GM12878 (cell line): ENCODE results near the gene GZMM. TPM values are rescaled to one million over a fixed set of nuclear protein-coding genes. Genes with fewer than 3 reads are reported as not detected.

ENCODE experiments used
- ATAC-seq: fragments of 200-7000 bp; cut with Tn5 transposase; 3 replicates; pipeline ENCODE4 v1.9.1; 2020; ENCODE audit warnings: mild to moderate bottlenecking, moderate library complexity
- BruUV-seq: library from RNA; stranded (reverse); fragments of 400-500 nt; replicated peaks from 2 replicates; lab custom pipeline; 2021; lab: Mats Ljungman, UMichigan
- CTCF ChIA-PET: fragments of 300-600 bp; sonication (Branson Sonifier 250); formaldehyde crosslinking; extraction: SDS; loops from one replicate; lab custom pipeline; 2021; ENCODE audit warnings: inconsistent platforms; lab: Yijun Ruan, JAX
- POLR2A ChIA-PET: fragments of 350-600 bp; formaldehyde crosslinking; extraction: SDS; loops from one replicate; lab custom pipeline; 2021; ENCODE audit warnings: inconsistent platforms; lab: Charles Lee
- RAD21 ChIA-PET: fragments of 300-600 bp; sonication (Branson Sonifier 250); formaldehyde crosslinking; loops from one replicate; lab custom pipeline; 2023; ENCODE audit warnings: antibody characterized with exemption; ENCODE audit not compliant: unreplicated experiment; lab: Charles Lee
- SMC1A ChIA-PET: fragments of 300-600 bp; sonication (Branson Sonifier 250); formaldehyde crosslinking; loops from one replicate; lab custom pipeline; 2023; ENCODE audit not compliant: unreplicated experiment, uncharacterized antibody; lab: Charles Lee
- DNase-seq: peaks from one replicate; pipeline ENCODE4 v3.0.0-alpha.2; 2011; ENCODE audit warnings: low read depth, low spot score
- FAIRE-seq: peaks from 3 replicates; lab custom pipeline; 2011; peaks lifted over from hg19 to GRCh38; lab: Jason Lieb, UNC
- H2AFZ ChIP-seq: 2 replicates; pipeline ENCODE4 v1.6.0; 2011; ENCODE audit warnings: low read depth, low read length, control low read depth; ENCODE audit not compliant: control insufficient read depth
- H3K27ac ChIP-seq: 2 replicates; pipeline ENCODE4 v1.5.1; 2011; ENCODE audit warnings: control low read depth; ENCODE audit not compliant: control insufficient read depth, insufficient read depth
- H3K27me3 ChIP-seq, 2 experiments: replicated peaks in 1 of 2; 2 replicates each; pipeline versions ENCODE4 v1.6.0 to v1.6.1; 2011; ENCODE audit warnings: low read length in 1 of 2; ENCODE audit not compliant: control insufficient read depth in 2 of 2, insufficient read depth in 2 of 2
- H3K36me3 ChIP-seq, 2 experiments: 2 replicates each; pipeline ENCODE4 v1.5.1; 2011; ENCODE audit warnings: low read length in 1 of 2; ENCODE audit not compliant: control insufficient read depth in 2 of 2, insufficient read depth in 2 of 2
- H3K4me1 ChIP-seq: 2 replicates; pipeline ENCODE4 v1.6.1; 2011; ENCODE audit warnings: mild to moderate bottlenecking, low read length, moderate library complexity, mixed read lengths; ENCODE audit not compliant: control insufficient read depth, insufficient read depth
- H3K4me2 ChIP-seq: 2 replicates; pipeline ENCODE4 v1.6.0; 2011; ENCODE audit warnings: control low read depth; ENCODE audit not compliant: control insufficient read depth, insufficient read depth
- H3K4me3 ChIP-seq: fragments of 200-600 bp; sonication (generic); 2 replicates; pipeline ENCODE4 v1.5.1; 2016
- H3K79me2 ChIP-seq: 2 replicates; pipeline ENCODE4 v1.6.0; 2011; ENCODE audit warnings: low read length; ENCODE audit not compliant: control insufficient read depth, insufficient read depth
- H3K9ac ChIP-seq: 2 replicates; pipeline ENCODE4 v1.8.0; 2011; ENCODE audit warnings: low read length, control low read depth, mixed read lengths; ENCODE audit not compliant: control insufficient read depth, insufficient read depth
- H3K9me3 ChIP-seq: replicated peaks from 3 replicates; pipeline ENCODE4 v1.5.1; 2011; ENCODE audit warnings: mild to moderate bottlenecking, low read length; ENCODE audit not compliant: control insufficient read depth, insufficient read depth
- H4K20me1 ChIP-seq: 2 replicates; pipeline ENCODE4 v1.6.0; 2011; ENCODE audit not compliant: control insufficient read depth, insufficient read depth
- ATF7 ChIP-seq: fragments of 450-650 bp; IDR thresholded peaks from 2 replicates; pipeline ENCODE4 v1.6.1; 2016; ENCODE audit warnings: low read depth, mild to moderate bottlenecking
- BHLHE40 ChIP-seq, 2 experiments: fragments of 450-650 bp in 1 of 2; IDR thresholded peaks; 2 replicates each; pipeline ENCODE4 v1.6.1; 2011 to 2017; ENCODE audit warnings: low read depth in 2 of 2, borderline replicate concordance in 1 of 2, improper control_type of control experiment in 1 of 2, low read length in 1 of 2, mild to moderate bottlenecking in 1 of 2
- CEBPB ChIP-seq, 2 experiments: fragments of 150-350 bp in 1 of 2; IDR thresholded peaks; 2 replicates each; pipeline ENCODE4 v1.6.1; 2012 to 2014; ENCODE audit warnings: low read depth in 2 of 2, low read length in 2 of 2, borderline replicate concordance in 1 of 2, inconsistent platforms in 1 of 2
- CREM ChIP-seq: IDR thresholded peaks from 2 replicates; pipeline ENCODE4 v1.6.1; 2014; ENCODE audit warnings: antibody characterized with exemption, low read depth
- EED ChIP-seq: sonication (generic); IDR thresholded peaks from 2 replicates; pipeline ENCODE4 v1.6.1; 2016; ENCODE audit warnings: antibody characterized with exemption, low read depth
- ESRRA ChIP-seq: IDR thresholded peaks from 2 replicates; pipeline ENCODE4 v1.6.1; 2012; ENCODE audit warnings: mild to moderate bottlenecking, low read length, improper control_type of control experiment
- HDGF ChIP-seq: fragments of 450-650 bp; IDR thresholded peaks from 2 replicates; pipeline ENCODE4 v1.6.1; 2016; ENCODE audit warnings: antibody characterized with exemption
- IKZF2 ChIP-seq, 2 experiments: fragments of 450-650 bp; IDR thresholded peaks; 2 replicates each; pipeline ENCODE4 v1.6.1; 2017; ENCODE audit warnings: mild to moderate bottlenecking in 2 of 2, moderate library complexity in 2 of 2
- KLF5 ChIP-seq: fragments of 450-650 bp; IDR thresholded peaks from 2 replicates; pipeline ENCODE4 v1.6.1; 2014; ENCODE audit warnings: mild to moderate bottlenecking; ENCODE audit not compliant: partially characterized antibody
- NFYB ChIP-seq: IDR thresholded peaks from 2 replicates; pipeline ENCODE4 v1.6.1; 2011; ENCODE audit warnings: low read depth, mild to moderate bottlenecking, low read length, improper control_type of control experiment, moderate library complexity; ENCODE audit not compliant: insufficient read depth
- POU2F2 ChIP-seq: IDR thresholded peaks from 3 replicates; pipeline ENCODE4 v1.6.1; 2011; ENCODE audit warnings: low read depth, mild to moderate bottlenecking, low read length, borderline replicate concordance
- SIX5 ChIP-seq: IDR thresholded peaks from 2 replicates; pipeline ENCODE4 v1.6.1; 2011; ENCODE audit warnings: mild to moderate bottlenecking, low read depth, low read length, moderate library complexity; ENCODE audit not compliant: severe bottlenecking
- YY1 ChIP-seq: IDR thresholded peaks from 2 replicates; pipeline ENCODE4 v1.6.1; 2011; ENCODE audit warnings: low read depth, mild to moderate bottlenecking, low read length
- ZNF622 ChIP-seq: fragments of 450-650 bp; IDR thresholded peaks from 2 replicates; pipeline ENCODE4 v1.6.1; 2017; ENCODE audit warnings: mild to moderate bottlenecking, inconsistent platforms
- ZSCAN29 ChIP-seq: fragments of 450-650 bp; IDR thresholded peaks from 2 replicates; pipeline ENCODE4 v1.6.1; 2017; ENCODE audit warnings: mild to moderate bottlenecking, moderate library complexity
- WGBS: methylation state at CpG from one replicate; pipeline ENCODE4 v1.1.6; 2016; ENCODE audit warnings: low lambda C conversion rate; ENCODE audit not compliant: insufficient replicate concordance, insufficient coverage; ENCODE audit errors: missing lambda C conversion rate; 5-methylcytosine and 5-hydroxymethylcytosine counted together
- in situ Hi-C: fragments of 300-500 bp; cut with MboI; formaldehyde crosslinking; loops from 9 replicates; pipeline ENCODE4 v1.14.3; 2018; ENCODE audit warnings: mixed read lengths
- intact Hi-C: fragments of 100-400 bp; cut with micrococcal nuclease; formaldehyde crosslinking; loops from one replicate; pipeline ENCODE4 v1.14.2; 2022; ENCODE audit not compliant: unreplicated experiment
- polyA plus RNA-seq, 11 experiments: library from polyadenylated mRNA; depleted of rRNA in 4 of 11; unstranded in 6 of 11; stranded (reverse) in 5 of 11; fragments of >200 nt; fragmentation: Nextera tagmentation in 4 of 11; fragmentation: Illumina TruSeq in 1 of 11; extraction: Ambion mirVana in 4 of 11; extraction: Trizol in 1 of 11; gene quantifications; 1 replicate in 1 of 11; 2 replicates in 10 of 11; pipeline versions ENCODE4 v1.2.1 to v1.2.3, GENCODE V29; 2011 to 2016; ENCODE audit warnings: inconsistent platforms in 2 of 11, missing spikeins in 2 of 11, low read depth in 1 of 11
- total RNA-seq, 4 experiments: library from RNA; depleted of rRNA in 3 of 4; stranded (reverse); fragments of >200 nt in 3 of 4; fragmentation: Illumina TruSeq in 1 of 4; extraction: Trizol in 1 of 4; gene quantifications; 2 replicates each; pipeline versions ENCODE4 v1.2.1 to v1.2.3, GENCODE V29; 2013 to 2021
- TF ChIP-seq, protein P1 (sequence below): fragments of 450-650 bp; IDR thresholded peaks from 2 replicates; pipeline ENCODE4 v1.6.1; 2016; ENCODE audit warnings: mild to moderate bottlenecking, moderate library complexity, borderline replicate concordance
- TF ChIP-seq, protein P2 (sequence below): fragments of 450-650 bp; conservative IDR thresholded peaks from 2 replicates; pipeline ENCODE4 v1.6.1; 2017; ENCODE audit warnings: mild to moderate bottlenecking, moderate library complexity

Gene GZMM
- total and polyA plus RNA-seq, 10 of the 15 experiments (the other 5 are each of a cell fraction or from before 2014, with no cell fraction given) = 0.09 to 0.48 (median 0.23) TPM; not detected in 7

DNA sequence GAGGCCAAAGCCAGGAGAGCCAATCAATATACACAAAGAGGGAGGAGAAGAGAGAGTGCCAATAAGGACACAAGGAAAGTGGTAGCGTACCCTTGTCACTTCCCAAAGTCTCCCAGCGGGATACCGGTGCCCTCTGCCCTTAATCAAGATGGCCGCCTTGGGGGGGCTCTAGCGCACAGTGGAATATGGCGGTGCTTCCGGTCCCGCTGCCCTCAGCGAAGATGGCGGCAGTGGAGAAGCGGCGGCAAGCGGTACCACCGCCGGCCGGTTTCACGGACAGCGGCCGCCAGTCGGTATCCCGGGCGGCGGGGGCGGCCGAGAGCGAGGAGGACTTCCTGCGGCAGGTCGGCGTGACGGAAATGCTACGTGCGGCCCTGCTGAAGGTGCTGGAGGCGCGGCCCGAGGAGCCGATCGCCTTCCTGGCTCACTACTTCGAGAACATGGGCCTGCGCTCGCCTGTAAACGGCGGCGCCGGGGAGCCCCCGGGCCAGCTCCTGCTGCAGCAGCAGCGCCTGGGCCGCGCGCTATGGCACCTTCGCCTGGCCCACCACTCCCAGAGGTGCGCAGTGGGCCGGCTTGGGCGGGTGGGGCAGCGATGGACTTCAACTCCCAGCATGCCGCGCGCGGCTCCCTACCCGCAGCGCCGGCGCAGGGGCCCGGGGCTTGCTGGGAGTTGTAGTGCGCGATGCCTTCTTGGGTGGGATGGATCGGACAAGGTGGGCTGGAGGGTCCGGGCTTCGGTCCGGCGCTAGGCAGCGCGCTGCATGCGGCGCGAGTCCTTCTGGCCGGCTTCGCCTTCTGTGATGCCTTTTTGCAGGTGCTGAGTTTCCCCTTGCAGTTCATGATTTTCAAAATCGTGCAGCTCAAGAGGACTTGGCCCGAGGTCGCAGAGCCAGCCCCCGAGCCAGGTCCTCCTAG lies 36.3 kb upstream of the GZMM start, which contains the start of gene TPGS1:
Gene TPGS1 (plus strand): TSS at position 212 of the 918 bp plus-strand sequence. CDS start 10 bp downstream, at position 222.
- no TSS peak for BruUV-seq
- peak within 1 kb of the TSS; percentile 99 for H3K27ac ChIP-seq
- peak within 1 kb of the TSS; percentile 89 for H3K9ac ChIP-seq
- peak within 1 kb of the TSS; percentile 89 for H3K4me3 ChIP-seq
- no peak for DNase-seq
- FAIRE-seq = no peak
- no peaks in the 10 kb centered on the region for H3K36me3 ChIP-seq
- ChIA-PET CTCF (interaction anchor here (0.8 to 2.9 kb wide), 13 partner anchors 13 to 386 kb away, joined by 3 to 21 read pairs (median 5); partner anchors contain the start of genes CDC34, MED16 and RNU6-9), POLR2A (interaction anchor here (1.4 to 2.6 kb wide), 2 partner anchors 19 to 24 kb away, joined by 7 to 14 read pairs; partner anchors contain the start of gene CDC34), RAD21 (interaction anchor here (0.9 to 1.7 kb wide), 5 partner anchors 17 to 261 kb away, joined by 4 to 8 read pairs (median 5); partner anchors contain the start of gene CDC34), SMC1A (interaction anchor here (0.6 to 1.5 kb wide), 4 partner anchors 17 to 126 kb away, joined by 3 to 6 read pairs (median 4); partner anchors contain the start of gene POLRMT)
- intact Hi-C loops = no loop called here
- in situ Hi-C loops = no loop called here
- no peaks in the 10 kb centered on the region; the same call in 2 of the 3 replicates for H3K9me3 ChIP-seq
- H3K79me2 ChIP-seq = peaks cover 6% of the 10 kb centered on the region
- H4K20me1 ChIP-seq = no peaks in the 10 kb centered on the region
- no peaks in the 10 kb centered on the region for H3K27me3 ChIP-seq
- peak within 1 kb of the TSS; percentile 99 for H2AFZ ChIP-seq
- peak within 1 kb of the TSS; percentile 96 for H3K4me2 ChIP-seq
- 2% methylated on average over 71 of the region's 81 CpGs for WGBS
- peak; percentile 81 for ATAC-seq
- peaks cover 17% of the 10 kb centered on the region for H3K4me1 ChIP-seq
- TF ChIP-seq ZSCAN29 (no peak), CREM (peak; percentile 85), ESRRA (no peak; the same call in 1 of the 2 replicates), IKZF2 (IDR thresholded peaks at IDR 0.05) (peak in 1 of 2 experiments; percentile 72; a peak in 2 of 4 replicates), SIX5 (peak; percentile 97), KLF5 (peak; percentile 12), CEBPB (IDR thresholded peaks at IDR 0.05; ENCODE audit: borderline replicate concordance in 1 of 2, low read depth in 2 of 2, low read length in 2 of 2) (no peak), EED (0 out of 2 replicates have a peak, but pooled peaks have one; percentile 21), ZNF622 (no peak), YY1 (peak; percentile 100), NFYB (no peak), HDGF (peak; percentile 31; the same call in 1 of the 2 replicates), ATF7 (no peak), POU2F2 (0 out of 3 replicates have a peak, but pooled peaks have one; percentile 3), BHLHE40 (IDR thresholded peaks at IDR 0.05; ENCODE audit: borderline replicate concordance in 1 of 2, low read depth in 2 of 2, low read length in 1 of 2) (peak in 1 of 2 experiments; percentile 30; a peak in 1 of 4 replicates)
- TF ChIP-seq, protein P1, sequence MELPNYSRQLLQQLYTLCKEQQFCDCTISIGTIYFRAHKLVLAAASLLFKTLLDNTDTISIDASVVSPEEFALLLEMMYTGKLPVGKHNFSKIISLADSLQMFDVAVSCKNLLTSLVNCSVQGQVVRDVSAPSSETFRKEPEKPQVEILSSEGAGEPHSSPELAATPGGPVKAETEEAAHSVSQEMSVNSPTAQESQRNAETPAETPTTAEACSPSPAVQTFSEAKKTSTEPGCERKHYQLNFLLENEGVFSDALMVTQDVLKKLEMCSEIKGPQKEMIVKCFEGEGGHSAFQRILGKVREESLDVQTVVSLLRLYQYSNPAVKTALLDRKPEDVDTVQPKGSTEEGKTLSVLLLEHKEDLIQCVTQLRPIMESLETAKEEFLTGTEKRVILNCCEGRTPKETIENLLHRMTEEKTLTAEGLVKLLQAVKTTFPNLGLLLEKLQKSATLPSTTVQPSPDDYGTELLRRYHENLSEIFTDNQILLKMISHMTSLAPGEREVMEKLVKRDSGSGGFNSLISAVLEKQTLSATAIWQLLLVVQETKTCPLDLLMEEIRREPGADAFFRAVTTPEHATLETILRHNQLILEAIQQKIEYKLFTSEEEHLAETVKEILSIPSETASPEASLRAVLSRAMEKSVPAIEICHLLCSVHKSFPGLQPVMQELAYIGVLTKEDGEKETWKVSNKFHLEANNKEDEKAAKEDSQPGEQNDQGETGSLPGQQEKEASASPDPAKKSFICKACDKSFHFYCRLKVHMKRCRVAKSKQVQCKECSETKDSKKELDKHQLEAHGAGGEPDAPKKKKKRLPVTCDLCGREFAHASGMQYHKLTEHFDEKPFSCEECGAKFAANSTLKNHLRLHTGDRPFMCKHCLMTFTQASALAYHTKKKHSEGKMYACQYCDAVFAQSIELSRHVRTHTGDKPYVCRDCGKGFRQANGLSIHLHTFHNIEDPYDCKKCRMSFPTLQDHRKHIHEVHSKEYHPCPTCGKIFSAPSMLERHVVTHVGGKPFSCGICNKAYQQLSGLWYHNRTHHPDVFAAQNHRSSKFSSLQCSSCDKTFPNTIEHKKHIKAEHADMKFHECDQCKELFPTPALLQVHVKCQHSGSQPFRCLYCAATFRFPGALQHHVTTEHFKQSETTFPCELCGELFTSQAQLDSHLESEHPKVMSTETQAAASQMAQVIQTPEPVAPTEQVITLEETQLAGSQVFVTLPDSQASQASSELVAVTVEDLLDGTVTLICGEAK = peak; percentile 97
- TF ChIP-seq, protein P2, sequence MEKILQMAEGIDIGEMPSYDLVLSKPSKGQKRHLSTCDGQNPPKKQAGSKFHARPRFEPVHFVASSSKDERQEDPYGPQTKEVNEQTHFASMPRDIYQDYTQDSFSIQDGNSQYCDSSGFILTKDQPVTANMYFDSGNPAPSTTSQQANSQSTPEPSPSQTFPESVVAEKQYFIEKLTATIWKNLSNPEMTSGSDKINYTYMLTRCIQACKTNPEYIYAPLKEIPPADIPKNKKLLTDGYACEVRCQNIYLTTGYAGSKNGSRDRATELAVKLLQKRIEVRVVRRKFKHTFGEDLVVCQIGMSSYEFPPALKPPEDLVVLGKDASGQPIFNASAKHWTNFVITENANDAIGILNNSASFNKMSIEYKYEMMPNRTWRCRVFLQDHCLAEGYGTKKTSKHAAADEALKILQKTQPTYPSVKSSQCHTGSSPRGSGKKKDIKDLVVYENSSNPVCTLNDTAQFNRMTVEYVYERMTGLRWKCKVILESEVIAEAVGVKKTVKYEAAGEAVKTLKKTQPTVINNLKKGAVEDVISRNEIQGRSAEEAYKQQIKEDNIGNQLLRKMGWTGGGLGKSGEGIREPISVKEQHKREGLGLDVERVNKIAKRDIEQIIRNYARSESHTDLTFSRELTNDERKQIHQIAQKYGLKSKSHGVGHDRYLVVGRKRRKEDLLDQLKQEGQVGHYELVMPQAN = peak; percentile 86
